Natural killer cell (primary cell): ENCODE results near the gene TNS3. TPM values are rescaled to one million over a fixed set of nuclear protein-coding genes. Genes with fewer than 3 reads are reported as not detected.

Source experiments
- ATAC-seq, 3 donors: fragments of 150-1000 bp in 2 of 3; fragments of 200-7000 bp in 1 of 3; cut with Tn5 transposase; 1 replicate in 1 of 3; 2 replicates in 2 of 3; pipeline ENCODE4 v1.10.0; 2021; ENCODE audit warnings: mild to moderate bottlenecking in 2 of 3, moderate library complexity in 2 of 3
- DNase-seq, 2 donors: peaks; one replicate each; pipeline versions ENCODE4 v3.0.0 to v3.0.0-alpha.2; 2013 to 2021; ENCODE audit warnings: mixed read lengths in 1 of 2
- H3K27ac ChIP-seq: one replicate; pipeline ENCODE4 v1.5.1; 2013; ENCODE audit warnings: mild to moderate bottlenecking, low read length
- H3K27me3 ChIP-seq: one replicate; pipeline ENCODE4 v1.6.1; 2013; ENCODE audit warnings: low read length; ENCODE audit not compliant: control insufficient read depth, insufficient read depth
- H3K36me3 ChIP-seq: one replicate; pipeline ENCODE4 v1.6.1; 2013; ENCODE audit warnings: low read length; ENCODE audit not compliant: control insufficient read depth, insufficient read depth
- H3K4me1 ChIP-seq: one replicate; pipeline ENCODE4 v1.6.1; 2013; ENCODE audit warnings: low read length; ENCODE audit not compliant: control insufficient read depth, insufficient read depth
- H3K4me3 ChIP-seq: one replicate; pipeline ENCODE4 v1.5.1; 2013; ENCODE audit warnings: low read length
- H3K9me3 ChIP-seq: one replicate; pipeline ENCODE4 v1.6.1; 2013; ENCODE audit warnings: low read length; ENCODE audit not compliant: control insufficient read depth, insufficient read depth
- H3K27ac Mint-ChIP-seq, 2 donors: one replicate each; pipeline ENCODE4 v1.8.0; 2022; ENCODE audit warnings: mild to moderate bottlenecking in 2 of 2, mixed read lengths in 2 of 2, moderate library complexity in 1 of 2
- H3K27me3 Mint-ChIP-seq, 2 donors: one replicate each; pipeline ENCODE4 v1.8.0; 2022; ENCODE audit warnings: low read depth in 2 of 2, mixed read lengths in 2 of 2
- H3K36me3 Mint-ChIP-seq: one replicate; pipeline ENCODE4 v1.8.0; 2022; ENCODE audit warnings: mixed read lengths
- H3K4me1 Mint-ChIP-seq, 2 donors: one replicate each; pipeline ENCODE4 v1.8.0; 2022; ENCODE audit warnings: mixed read lengths in 2 of 2
- H3K4me3 Mint-ChIP-seq: one replicate; pipeline ENCODE4 v1.8.0; 2022; ENCODE audit warnings: mild to moderate bottlenecking, moderate library complexity, mixed read lengths
- H3K9me3 Mint-ChIP-seq, 2 donors: one replicate each; pipeline ENCODE4 v1.8.0; 2022; ENCODE audit warnings: mixed read lengths in 2 of 2
- CTCF ChIP-seq: fragments of 200-600 bp; IDR thresholded peaks from one replicate; pipeline ENCODE4 v1.8.0; 2022; ENCODE audit warnings: antibody characterized with exemption
- WGBS: methylation state at CpG from one replicate; pipeline ENCODE4 v1.1.7; 2013; ENCODE audit warnings: missing lambda C conversion rate; ENCODE audit not compliant: insufficient coverage; 5-methylcytosine and 5-hydroxymethylcytosine counted together
- intact Hi-C: fragments of 100-400 bp; cut with micrococcal nuclease; formaldehyde crosslinking; loops from one replicate; pipeline ENCODE4 v1.14.2; 2022
- total RNA-seq, 4 donors: library from RNA; stranded (reverse); fragments of 120-200 nt in 1 of 4; gene quantifications; one replicate each; pipeline versions ENCODE4 v1.2.3 to v1.2.4, GENCODE V29; 2013 to 2022

TNS3 gene
- total RNA-seq, 3 donors from 2014 or later (not counting 1 experiment from before 2014, with no cell fraction given): 1.6 to 3.5 (median 2.9) TPM

GRCh38 chr7:47323904-47324303 is 258.0 kb downstream of the TNS3 start:
- DNase-seq (no peak), ATAC-seq (no peak)
- no peaks in the 10 kb centered on the region for H3K9me3 Mint-ChIP-seq
- no peak for TF ChIP-seq CTCF
- no peaks in the 10 kb centered on the region for H3K36me3 Mint-ChIP-seq
- no peaks in the 10 kb centered on the region for H3K4me1 ChIP-seq
- no peak overlapping the region for H3K27ac Mint-ChIP-seq
- no peaks in the 10 kb centered on the region for H3K27me3 ChIP-seq
- no peaks in the 10 kb centered on the region for H3K36me3 ChIP-seq
- 86% methylated on average over 3 of the region's 4 CpGs for WGBS
- no peak overlapping the region for H3K4me3 ChIP-seq
- H3K27me3 Mint-ChIP-seq: no peaks in the 10 kb centered on the region
- no peaks in the 10 kb centered on the region for H3K4me1 Mint-ChIP-seq
- no peak overlapping the region for H3K27ac ChIP-seq
- no peak overlapping the region for H3K4me3 Mint-ChIP-seq
- no peaks in the 10 kb centered on the region for H3K9me3 ChIP-seq
- intact Hi-C loops: no loop called here

GRCh38 chr7:47322731-47323130 is 259.2 kb downstream of the TNS3 start:
- H3K36me3 Mint-ChIP-seq: no peaks in the 10 kb centered on the region
- H3K4me1 ChIP-seq: no peaks in the 10 kb centered on the region
- no peak overlapping the region for H3K27ac Mint-ChIP-seq
- H3K9me3 Mint-ChIP-seq: no peaks in the 10 kb centered on the region
- H3K27me3 ChIP-seq: no peaks in the 10 kb centered on the region
- no peak for TF ChIP-seq CTCF
- no peak overlapping the region for H3K4me3 Mint-ChIP-seq
- 91% methylated on average over 11 of the region's 11 CpGs for WGBS
- no peak overlapping the region for H3K4me3 ChIP-seq
- intact Hi-C loops: no loop called here
- H3K4me1 Mint-ChIP-seq: no peaks in the 10 kb centered on the region
- ATAC-seq: peak in 1 of 3 donors; percentile 26
- DNase-seq: no peak
- no peak overlapping the region for H3K27ac ChIP-seq
- H3K27me3 Mint-ChIP-seq: no peaks in the 10 kb centered on the region
- no peaks in the 10 kb centered on the region for H3K36me3 ChIP-seq
- no peaks in the 10 kb centered on the region for H3K9me3 ChIP-seq

- Histone ChIP-seq H3K27me3 (no peaks in the 10 kb centered on the region), H3K27ac (no peak overlapping the region), H3K9me3 (no peaks in the 10 kb centered on the region), H3K36me3 (no peaks in the 10 kb centered on the region), H3K4me3 (no peak overlapping the region), H3K4me1 (no peaks in the 10 kb centered on the region)
- ATAC-seq: no peak
- TF ChIP-seq CTCF: no peak
- no peak overlapping the region for H3K27ac Mint-ChIP-seq
- no peak overlapping the region for H3K4me3 Mint-ChIP-seq
- no peaks in the 10 kb centered on the region for H3K9me3 Mint-ChIP-seq
- peaks cover 0 to 2% of the 10 kb centered on the region in 2 donors for H3K27me3 Mint-ChIP-seq
- no peaks in the 10 kb centered on the region for H3K36me3 Mint-ChIP-seq
- WGBS: 80% methylated on average over 5 of the region's 5 CpGs
- no peaks in the 10 kb centered on the region for H3K4me1 Mint-ChIP-seq
- DNase-seq: no peak
- intact Hi-C loops: no loop called here
Observed at GRCh38 chr7:47320296-47320695, 261.6 kb downstream of the TNS3 start.

- H3K27ac ChIP-seq: no peak overlapping the region
- Mint-ChIP-seq H3K9me3 (no peaks in the 10 kb centered on the region), H3K36me3 (no peaks in the 10 kb centered on the region), H3K4me3 (no peak overlapping the region), H3K27me3 (peaks cover 0 to 4% of the 10 kb centered on the region in 2 donors), H3K4me1 (no peaks in the 10 kb centered on the region), H3K27ac (no peak overlapping the region)
- H3K4me1 ChIP-seq: no peaks in the 10 kb centered on the region
- no peaks in the 10 kb centered on the region for H3K9me3 ChIP-seq
- WGBS: 89% methylated on average over 9 of the region's 9 CpGs
- H3K4me3 ChIP-seq: no peak overlapping the region
- no peaks in the 10 kb centered on the region for H3K27me3 ChIP-seq
- H3K36me3 ChIP-seq: no peaks in the 10 kb centered on the region
- intact Hi-C loops: no loop called here
- TF ChIP-seq CTCF: no peak
- DNase-seq: no peak
- no peak for ATAC-seq
Observed at GRCh38 chr7:47318395-47319182, 263.3 kb downstream of the TNS3 start.
